HL-60 (cell line): Measurements from ENCODE around the gene IRAG1.

Source experiments
- CTCF ChIP-seq: IDR thresholded peaks from one replicate; pipeline ENCODE4 v1.5.1; 2011; ENCODE audit warnings: low read length, control low read depth, inconsistent platforms; ENCODE audit not compliant: insufficient read depth
- GABPA ChIP-seq: IDR thresholded peaks from 2 replicates; pipeline ENCODE4 v1.6.1; 2012; ENCODE audit warnings: low read depth
- POLR2AphosphoS5 ChIP-seq: IDR thresholded peaks from 2 replicates; pipeline ENCODE4 v1.6.1; 2012; ENCODE audit warnings: low read depth

- TF ChIP-seq POLR2AphosphoS5 = no peak
- TF ChIP-seq CTCF = no peak
- TF ChIP-seq GABPA = no peak
Measured at GRCh38 chr11:10650166-10650565, 43.4 kb downstream of the IRAG1 start.
